NK-92 (cell line): ENCODE data around the gene TCIRG1.
"Not testable (repeated sequence)": the region's sequence is repeated elsewhere in the genome, so short reads cannot be mapped to it uniquely, and the experiment has no call there.

ENCODE experiments used
- DNase-seq: peaks from one replicate; lab custom pipeline; 2025; ENCODE audit not compliant: unreplicated experiment; lab: John Stamatoyannopoulos, UW

The TCIRG1 gene

GRCh38 chr11:68038718-68039525 is at the start of gene TCIRG1:
Gene TCIRG1, plus strand, starts transcription at chr11:68039025. Its CDS starts 2,247 bp downstream, at chr11:68041272.
- DNase-seq, result no peak

- not testable (repeated sequence) for DNase-seq
Observed at GRCh38 chr11:67990546-67991346, 48.1 kb upstream of the TCIRG1 start.

- not testable (repeated sequence) for DNase-seq
Observed at GRCh38 chr11:67991347-67992121, 47.3 kb upstream of the TCIRG1 start.

GRCh38 chr11:67993821-67994220 is 45.0 kb upstream of the TCIRG1 start:
- DNase-seq, result not testable (repeated sequence)

- not testable (repeated sequence) for DNase-seq
Observed at GRCh38 chr11:67994387-67994786, 44.4 kb upstream of the TCIRG1 start.

- DNase-seq, result not testable (repeated sequence)
Observed at GRCh38 chr11:67995129-67995528, 43.7 kb upstream of the TCIRG1 start.

GRCh38 chr11:67995579-67995978 is 43.2 kb upstream of the TCIRG1 start:
- DNase-seq, result not testable (repeated sequence)

- no peak for DNase-seq
Observed at GRCh38 chr11:67996051-67996450, 42.8 kb upstream of the TCIRG1 start.

- DNase-seq, result no peak
Observed at GRCh38 chr11:67996622-67997474, 42.0 kb upstream of the TCIRG1 start.

- DNase-seq, result no peak
Observed at GRCh38 chr11:67997475-67997921, 41.3 kb upstream of the TCIRG1 start.

GRCh38 chr11:67998150-67999045 is 40.4 kb upstream of the TCIRG1 start:
- no peak for DNase-seq

- no peak for DNase-seq
Observed at GRCh38 chr11:67999201-67999629, 39.6 kb upstream of the TCIRG1 start.

GRCh38 chr11:67999704-68000103 is 39.1 kb upstream of the TCIRG1 start:
- DNase-seq, result no peak

- no peak for DNase-seq
Observed at GRCh38 chr11:68002575-68002937, 36.3 kb upstream of the TCIRG1 start.

GRCh38 chr11:68002938-68003845 is 35.6 kb upstream of the TCIRG1 start:
- no peak for DNase-seq

- no peak for DNase-seq
Observed at GRCh38 chr11:68003846-68004550, 34.8 kb upstream of the TCIRG1 start, which contains the start of gene UNC93B1. Gene UNC93B1, minus strand, starts transcription at chr11:68004097. Its CDS starts 54 bp downstream, at chr11:68004043.

- no peak for DNase-seq
Observed at GRCh38 chr11:68004551-68005335, 34.1 kb upstream of the TCIRG1 start.
